Stimulated activated effector memory CD8-positive, alpha-beta T cell treated with anti-CD3 and anti-CD28 coated beads, Interleukin-12 subunit alpha, Interleukin-12 subunit beta, amount 100 ng/mL, for 72 hours (primary cell): ENCODE data around the gene MT1G.
"Not testable (repeated sequence)": the region's sequence is repeated elsewhere in the genome, so short reads cannot be mapped to it uniquely, and the experiment has no call there.

ENCODE experiments used
- ATAC-seq: fragments of 150-1000 bp; cut with Tn5 transposase; 2 replicates; pipeline ENCODE4 v1.10.0; 2021
- DNase-seq, 2 donors: peaks; one replicate each; pipeline ENCODE4 v3.0.0; 2021 to 2022; ENCODE audit warnings: low spot score in 2 of 2
- H3K27ac Mint-ChIP-seq: one replicate; pipeline ENCODE4 v1.8.0; 2022; ENCODE audit warnings: mild to moderate bottlenecking, mixed read lengths
- H3K36me3 Mint-ChIP-seq: one replicate; pipeline ENCODE4 v1.8.0; 2022; ENCODE audit warnings: mild to moderate bottlenecking, mixed read lengths
- H3K4me1 Mint-ChIP-seq: one replicate; pipeline ENCODE4 v1.8.0; 2022; ENCODE audit warnings: mixed read lengths
- H3K4me3 Mint-ChIP-seq: one replicate; pipeline ENCODE4 v1.8.0; 2022; ENCODE audit warnings: mild to moderate bottlenecking, mixed read lengths
- H3K9me3 Mint-ChIP-seq: one replicate; pipeline ENCODE4 v1.8.0; 2022; ENCODE audit warnings: mixed read lengths

The MT1G gene

DNA sequence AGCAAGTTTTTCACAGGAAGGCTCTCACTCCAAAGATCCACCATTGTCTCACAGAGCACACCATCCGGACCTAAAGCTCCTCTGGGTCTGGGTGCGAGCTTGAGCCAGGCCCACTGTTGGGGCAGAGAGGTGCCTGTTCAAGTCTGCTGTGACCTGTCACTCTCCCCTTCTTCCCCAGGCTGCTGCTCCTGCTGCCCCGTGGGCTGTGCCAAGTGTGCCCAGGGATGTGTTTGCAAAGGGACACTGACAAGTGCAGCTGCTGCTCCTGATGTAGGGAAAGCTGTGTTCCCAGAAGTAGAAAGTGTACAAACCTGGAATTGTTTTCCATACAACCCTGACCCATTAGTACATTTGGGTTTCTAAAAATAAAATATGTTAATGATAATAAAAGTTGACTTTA lies 9.6 kb upstream of the MT1G start:
- Mint-ChIP-seq H3K4me3 (no peak overlapping the region), H3K27ac (no peak overlapping the region), H3K36me3 (peaks cover 7% of the 10 kb centered on the region), H3K4me1 (peaks cover 37% of the 10 kb centered on the region), H3K9me3 (no peaks in the 10 kb centered on the region)
- DNase-seq (no peak), ATAC-seq (no peak)

DNA sequence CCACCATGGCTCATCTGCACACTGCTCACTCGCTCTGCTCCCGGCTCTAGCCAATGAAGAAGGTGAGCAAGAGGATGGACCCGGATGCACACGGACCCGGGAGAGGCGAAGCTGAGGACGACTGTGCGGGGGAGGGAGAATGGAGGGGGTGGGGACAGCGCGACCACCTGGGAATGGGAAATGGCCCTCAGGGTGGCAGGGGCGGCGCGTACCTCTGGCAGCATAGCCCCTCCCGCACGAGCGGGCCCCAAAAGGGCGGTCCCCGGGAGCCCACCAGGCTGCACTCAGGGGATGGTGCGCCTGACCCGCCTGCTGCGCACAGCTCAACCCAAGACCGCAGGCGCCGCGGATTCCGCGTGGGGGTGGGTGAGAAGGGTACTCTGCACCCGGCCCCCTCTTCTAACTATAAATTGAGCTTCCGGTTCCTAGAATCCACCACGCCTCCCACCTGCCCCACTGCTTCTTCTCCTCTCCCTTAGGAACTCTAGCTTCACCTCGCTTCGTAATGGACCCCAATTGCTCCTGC lies 7.9 kb upstream of the MT1G start:
- H3K9me3 Mint-ChIP-seq, result no peaks in the 10 kb centered on the region
- DNase-seq (peak in 1 of 2 donors; percentile 68), ATAC-seq (peak; percentile 31)
- no peaks in the 10 kb centered on the region for H3K36me3 Mint-ChIP-seq
- H3K27ac Mint-ChIP-seq, result no peak overlapping the region
- H3K4me3 Mint-ChIP-seq, result peak overlapping the region; percentile 66
- peaks cover 25% of the 10 kb centered on the region for H3K4me1 Mint-ChIP-seq

DNA sequence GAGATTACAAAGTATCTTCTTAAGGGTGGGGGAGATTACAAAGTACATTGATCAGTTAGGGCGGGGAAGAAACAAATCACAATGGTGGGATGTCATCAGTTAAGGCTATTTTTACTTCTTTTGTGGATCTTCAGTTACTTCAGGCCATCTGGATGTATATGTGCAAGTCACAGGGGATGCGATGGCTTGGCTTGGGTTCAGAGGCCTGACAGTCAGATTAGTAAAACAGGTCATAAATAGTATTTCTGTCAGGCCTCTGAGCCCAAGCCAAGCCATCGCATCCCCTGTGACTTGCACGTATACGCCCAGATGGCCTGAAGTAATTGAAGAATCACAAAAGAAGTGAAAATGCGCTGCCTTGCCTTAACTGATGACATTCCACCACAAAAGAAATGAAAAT lies 6.7 kb upstream of the MT1G start:
- not testable (repeated sequence) for H3K9me3 Mint-ChIP-seq, H3K36me3 Mint-ChIP-seq, H3K4me3 Mint-ChIP-seq, H3K27ac Mint-ChIP-seq, DNase-seq, ATAC-seq
- H3K4me1 Mint-ChIP-seq, result peaks cover 25% of the 10 kb centered on the region

DNA sequence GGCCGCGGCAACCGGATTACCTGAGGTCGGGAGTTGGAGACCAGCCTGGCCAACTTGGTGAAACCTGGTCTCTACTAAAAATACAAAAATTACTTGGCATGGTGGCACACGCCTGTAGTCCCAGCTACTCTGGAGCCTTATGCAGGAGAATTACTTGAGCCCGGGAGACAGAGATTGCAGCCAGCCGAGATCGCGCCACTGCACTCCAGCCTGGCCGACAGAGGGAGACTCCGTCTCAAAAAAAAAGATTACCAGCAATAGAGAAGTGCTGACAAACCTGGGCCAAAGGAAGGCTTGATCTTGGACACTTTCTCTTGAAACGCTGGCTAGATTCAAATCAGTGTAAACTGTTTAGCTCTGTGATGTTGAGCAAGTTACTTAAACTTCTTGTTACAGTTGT lies 6.1 kb upstream of the MT1G start:
- Mint-ChIP-seq H3K27ac (no peak overlapping the region), H3K9me3 (no peaks in the 10 kb centered on the region), H3K4me3 (no peak overlapping the region), H3K4me1 (peaks cover 29% of the 10 kb centered on the region), H3K36me3 (no peaks in the 10 kb centered on the region)
- ATAC-seq, result no peak
- DNase-seq, result no peak

DNA sequence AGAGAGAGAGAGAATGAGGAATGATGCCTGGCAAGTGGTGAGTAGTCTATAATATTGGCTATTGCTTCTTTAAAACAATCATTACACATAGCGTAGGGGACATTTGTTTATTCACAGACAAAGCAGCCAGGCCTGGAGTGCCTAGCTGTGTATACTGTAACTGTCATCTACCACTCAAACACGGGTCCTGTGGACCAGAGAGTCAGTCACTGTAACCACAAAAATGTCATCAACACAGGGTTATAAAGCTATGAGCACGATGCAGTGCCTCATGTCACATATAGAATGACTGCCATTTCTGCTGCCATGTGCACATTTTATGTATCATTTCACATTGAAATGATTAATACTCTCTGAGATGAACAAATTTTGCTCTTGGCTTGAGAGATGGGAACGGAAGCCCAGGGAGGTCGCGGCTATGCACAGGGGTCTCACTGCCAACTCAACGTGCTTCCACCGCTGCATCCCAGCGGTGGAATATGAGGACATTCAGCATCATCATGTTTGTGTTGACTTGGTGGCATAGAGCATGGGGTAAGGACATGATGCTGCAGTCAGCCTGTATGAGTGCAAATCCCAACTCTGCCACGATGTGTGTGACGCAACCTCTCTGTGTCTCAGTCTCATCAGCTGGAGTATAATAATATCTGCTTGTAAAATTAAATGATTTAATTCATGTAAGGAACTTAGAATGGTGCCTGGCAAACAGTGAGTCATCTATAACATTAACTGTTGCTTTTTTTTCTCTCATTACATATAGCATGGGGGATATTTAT lies 5.1 kb upstream of the MT1G start:
- Mint-ChIP-seq H3K36me3 (no peaks in the 10 kb centered on the region), H3K9me3 (no peaks in the 10 kb centered on the region)

DNA sequence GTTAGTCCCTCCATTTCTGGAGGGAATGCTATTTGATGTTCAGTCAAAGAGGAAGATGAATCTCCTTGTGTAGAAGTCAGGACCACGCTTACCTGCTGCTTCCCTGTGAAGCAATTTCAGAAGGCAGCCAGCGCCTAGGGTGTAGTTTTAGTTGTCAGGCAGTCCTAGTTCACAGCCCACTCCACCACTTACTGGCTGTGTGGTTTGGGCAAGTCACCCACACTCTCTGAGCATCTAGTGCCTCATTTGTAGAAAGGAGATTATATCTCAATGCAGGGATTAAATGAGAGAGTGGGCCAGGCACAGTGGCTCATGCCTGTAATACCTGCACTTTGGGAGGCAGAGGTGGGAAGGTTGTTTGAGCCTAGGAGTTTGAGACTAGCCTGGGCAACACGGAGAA lies 4.3 kb upstream of the MT1G start:
- H3K27ac Mint-ChIP-seq, H3K4me3 Mint-ChIP-seq, H3K36me3 Mint-ChIP-seq, DNase-seq, H3K9me3 Mint-ChIP-seq: not testable (repeated sequence)
- H3K4me1 Mint-ChIP-seq, result peaks cover 38% of the 10 kb centered on the region
- peak; percentile 64 for ATAC-seq

More for the DNA sequence above, 5.1 kb upstream of the MT1G start:
- peaks cover 38% of the 10 kb centered on the region for H3K4me1 Mint-ChIP-seq
- no peak overlapping the region for H3K4me3 Mint-ChIP-seq
- peak; percentile 79 for ATAC-seq
- no peak overlapping the region for H3K27ac Mint-ChIP-seq
- DNase-seq, result no peak

DNA sequence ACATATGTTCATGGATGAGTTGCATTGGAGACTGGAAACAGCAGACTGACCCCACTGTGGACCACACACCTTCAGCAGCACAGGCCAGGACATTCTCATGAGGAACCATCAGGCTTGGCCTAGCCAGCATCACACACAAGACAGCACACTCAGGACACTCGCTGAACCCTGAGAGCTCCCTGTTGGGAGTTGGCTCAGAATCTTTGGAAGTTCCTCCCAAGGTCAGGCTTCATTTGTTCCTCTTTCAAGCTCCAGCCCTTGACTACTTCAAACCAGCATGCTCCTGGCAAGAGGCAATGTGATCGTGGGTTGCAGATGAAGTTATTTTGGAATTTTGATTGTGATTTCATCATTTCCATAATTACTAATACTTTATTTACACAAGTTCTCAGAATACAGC lies 3.8 kb upstream of the MT1G start:
- peaks cover 37% of the 10 kb centered on the region for H3K4me1 Mint-ChIP-seq
- H3K4me3 Mint-ChIP-seq, DNase-seq, H3K9me3 Mint-ChIP-seq, H3K27ac Mint-ChIP-seq, H3K36me3 Mint-ChIP-seq, ATAC-seq: not testable (repeated sequence)

DNA sequence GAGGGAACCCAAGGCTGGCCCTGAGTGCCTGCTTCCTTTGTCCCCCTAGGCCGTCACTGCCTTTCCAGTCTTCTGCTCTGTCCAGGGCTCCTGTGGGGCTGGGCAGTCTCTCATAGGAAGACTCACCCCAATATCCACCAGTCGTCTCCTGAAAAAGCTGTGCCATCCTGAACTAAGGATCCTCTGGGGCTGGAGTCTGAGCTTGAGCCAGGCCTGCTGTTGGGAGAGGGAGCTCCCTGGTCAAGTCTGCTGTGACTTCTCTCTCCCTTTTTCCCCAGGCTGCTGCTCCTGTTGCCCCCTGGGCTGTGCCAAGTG lies 2.7 kb upstream of the MT1G start:
- no peak overlapping the region for H3K4me3 Mint-ChIP-seq
- H3K4me1 Mint-ChIP-seq, result peaks cover 26% of the 10 kb centered on the region
- no peaks in the 10 kb centered on the region for H3K9me3 Mint-ChIP-seq
- no peak for ATAC-seq
- no peak for DNase-seq
- H3K27ac Mint-ChIP-seq, result no peak overlapping the region
- H3K36me3 Mint-ChIP-seq, result no peaks in the 10 kb centered on the region

DNA sequence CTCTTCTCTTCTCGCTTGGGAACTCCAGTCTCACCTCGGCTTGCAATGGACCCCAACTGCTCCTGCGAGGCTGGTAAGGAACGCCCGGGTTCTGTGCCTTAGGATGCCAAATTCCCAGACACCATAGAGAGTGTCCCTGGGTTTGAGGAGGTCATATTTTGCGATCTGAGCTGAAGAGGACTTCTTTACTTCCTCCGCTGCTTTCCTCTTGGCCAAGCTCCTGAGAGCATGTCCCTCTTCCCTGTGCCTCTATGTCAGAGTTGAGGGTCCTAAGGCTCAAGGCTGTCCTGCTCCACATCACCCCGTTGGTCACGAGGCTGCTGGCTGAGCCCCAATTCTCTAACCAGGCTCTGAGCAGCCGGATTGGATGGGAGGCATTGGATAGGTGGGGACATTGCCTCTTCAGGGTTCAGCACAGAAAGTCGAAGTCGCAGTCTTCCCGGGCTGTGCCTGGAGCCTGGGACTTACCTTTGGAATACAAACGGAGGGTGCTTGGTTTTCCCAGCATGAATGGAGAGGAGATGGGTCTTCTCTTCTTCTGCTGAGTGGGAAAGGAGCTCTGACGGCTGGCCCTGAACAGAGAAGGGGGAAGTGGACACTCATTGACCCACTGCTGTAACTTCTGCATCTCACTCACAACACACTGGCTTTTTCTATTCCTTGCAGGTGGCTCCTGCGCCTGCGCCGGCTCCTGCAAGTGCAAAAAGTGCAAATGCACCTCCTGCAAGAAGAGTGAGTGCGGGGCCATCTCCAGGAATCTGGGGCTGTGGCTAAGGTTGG lies 2.2 kb upstream of the MT1G start:
- Mint-ChIP-seq H3K36me3 (no peaks in the 10 kb centered on the region), H3K27ac (no peak overlapping the region), H3K9me3 (no peaks in the 10 kb centered on the region), H3K4me1 (peaks cover 20% of the 10 kb centered on the region), H3K4me3 (no peak overlapping the region)
- ATAC-seq (no peak), DNase-seq (no peak)

DNA sequence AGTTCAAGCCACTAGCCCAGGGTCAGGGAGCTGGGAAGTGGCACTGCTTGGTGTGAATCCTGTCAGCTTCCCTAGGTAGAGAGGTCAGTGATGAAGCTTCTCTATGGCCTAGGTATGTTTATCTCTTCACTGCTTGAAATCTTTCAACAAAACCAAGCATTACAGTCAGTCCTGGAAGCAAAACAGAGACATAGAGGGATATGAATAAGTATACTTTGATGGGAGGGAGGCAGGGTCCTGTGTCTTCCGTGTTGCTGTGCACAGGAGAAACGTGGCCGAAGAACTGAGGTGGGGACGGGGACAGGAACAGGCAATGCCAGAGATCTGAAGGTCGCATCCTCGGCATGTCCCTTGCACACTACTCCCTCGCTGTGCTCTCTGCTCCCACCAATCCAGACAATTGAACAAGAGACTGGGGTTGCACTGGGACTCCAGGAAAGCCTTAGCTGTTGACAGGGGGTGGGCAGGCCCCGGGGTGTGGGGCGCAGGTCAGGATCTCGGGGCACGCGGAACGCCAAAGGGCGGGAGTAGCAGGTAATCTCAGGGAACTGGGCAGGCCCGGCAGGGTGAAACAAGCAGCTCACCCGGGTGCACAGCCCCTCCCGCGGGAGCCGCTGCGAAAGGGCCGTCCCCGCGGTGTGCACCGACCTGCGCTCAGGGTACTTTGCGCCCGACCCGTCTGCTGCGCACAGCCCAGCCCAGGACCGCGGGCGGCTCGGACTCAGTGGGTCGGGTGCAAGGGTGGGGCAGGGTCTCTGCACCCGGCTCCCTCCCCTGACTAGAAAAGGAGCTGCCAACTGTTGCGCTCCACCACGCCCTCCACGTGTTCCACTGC lies 1.4 kb upstream of the MT1G start, which contains the start of gene MT1H:
MT1H (plus strand) TSS at position 810 of the 835 bp plus-strand sequence. CDS start 71 bp downstream, outside the sequence.
- DNase-seq (no peak), ATAC-seq (no peak)
- H3K27ac Mint-ChIP-seq, result no peak within 1 kb of the TSS

DNA sequence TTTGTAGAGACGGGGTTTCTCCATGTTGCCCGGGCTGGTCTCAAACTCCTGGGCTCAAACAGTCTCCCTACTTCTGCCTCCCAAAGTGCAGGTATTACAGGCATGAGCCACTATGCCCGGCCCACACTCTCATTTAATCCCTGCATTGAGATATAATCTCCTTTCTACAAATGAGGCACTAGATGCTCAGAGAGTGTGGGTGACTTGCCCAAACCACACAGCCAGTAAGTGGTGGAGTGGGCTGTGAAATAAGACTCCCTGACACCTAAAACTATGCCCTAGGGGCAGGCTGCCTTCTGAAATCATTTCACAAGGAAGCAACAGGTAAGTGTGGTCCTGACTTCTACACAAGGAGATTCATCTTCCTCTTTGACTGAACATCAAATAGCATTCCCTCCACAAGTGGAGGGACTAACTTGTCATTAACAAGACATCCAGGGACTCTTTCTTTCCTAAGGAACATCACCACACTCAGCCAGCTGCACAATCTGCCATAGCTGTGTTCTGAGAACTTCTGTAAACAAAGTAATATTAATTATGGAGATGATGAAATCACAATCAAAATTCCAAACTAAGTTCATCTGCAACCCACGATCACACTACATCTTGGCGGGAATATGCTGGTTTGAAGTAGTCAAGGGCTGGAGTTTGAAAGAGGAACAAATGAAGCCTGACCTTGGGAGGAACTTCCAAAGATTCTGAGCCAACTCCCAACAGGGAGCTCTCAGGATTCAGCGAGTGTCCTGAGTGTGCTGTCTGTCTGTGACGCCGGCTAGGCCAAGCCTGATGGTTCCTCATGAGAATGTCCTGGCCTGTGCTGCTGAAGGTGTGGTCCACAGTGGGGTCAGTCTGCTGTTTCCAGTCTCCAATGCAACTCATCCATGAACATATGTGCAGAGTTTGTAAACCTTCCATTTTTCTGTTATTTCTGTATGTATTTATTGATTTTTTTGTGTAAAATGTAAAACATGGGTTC lies 2.3 kb downstream of the MT1G start:
- H3K4me3 Mint-ChIP-seq, H3K27ac Mint-ChIP-seq, H3K36me3 Mint-ChIP-seq, DNase-seq, H3K9me3 Mint-ChIP-seq: not testable (repeated sequence)
- H3K4me1 Mint-ChIP-seq, result peaks cover 35% of the 10 kb centered on the region
- ATAC-seq, result peak; percentile 47

More for the DNA sequence above, 1.4 kb upstream of the MT1G start, which contains the start of gene MT1H:
- H3K36me3 Mint-ChIP-seq, result no peaks in the 10 kb centered on the region
- no peaks in the 10 kb centered on the region for H3K9me3 Mint-ChIP-seq
- H3K4me3 Mint-ChIP-seq, result no peak within 1 kb of the TSS
- peaks cover 20% of the 10 kb centered on the region for H3K4me1 Mint-ChIP-seq

DNA sequence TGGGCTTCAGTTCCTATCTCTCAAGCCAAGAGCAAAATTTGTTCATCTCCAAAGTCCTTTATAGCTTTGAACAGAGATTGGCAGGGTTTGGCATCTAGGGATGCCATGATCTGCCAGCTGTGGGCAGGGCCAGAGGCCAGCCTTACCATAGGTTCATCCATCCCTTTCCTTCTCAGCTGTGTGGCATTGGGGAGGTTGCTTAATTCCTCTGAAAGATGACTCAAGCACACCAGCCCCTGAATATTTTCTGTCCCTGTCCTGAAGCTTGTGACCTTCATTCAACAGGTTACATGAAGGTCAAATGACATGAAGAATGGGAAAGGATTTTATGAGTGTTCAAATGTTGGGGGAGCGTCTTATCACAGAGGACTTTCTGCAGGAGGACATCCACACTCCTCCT lies 3.4 kb downstream of the MT1G start:
- H3K27ac Mint-ChIP-seq, result no peak overlapping the region
- ATAC-seq, result no peak
- H3K4me3 Mint-ChIP-seq, result no peak overlapping the region
- H3K36me3 Mint-ChIP-seq, result no peaks in the 10 kb centered on the region
- H3K4me1 Mint-ChIP-seq, result peaks cover 30% of the 10 kb centered on the region
- H3K9me3 Mint-ChIP-seq, result no peaks in the 10 kb centered on the region
- no peak for DNase-seq

DNA sequence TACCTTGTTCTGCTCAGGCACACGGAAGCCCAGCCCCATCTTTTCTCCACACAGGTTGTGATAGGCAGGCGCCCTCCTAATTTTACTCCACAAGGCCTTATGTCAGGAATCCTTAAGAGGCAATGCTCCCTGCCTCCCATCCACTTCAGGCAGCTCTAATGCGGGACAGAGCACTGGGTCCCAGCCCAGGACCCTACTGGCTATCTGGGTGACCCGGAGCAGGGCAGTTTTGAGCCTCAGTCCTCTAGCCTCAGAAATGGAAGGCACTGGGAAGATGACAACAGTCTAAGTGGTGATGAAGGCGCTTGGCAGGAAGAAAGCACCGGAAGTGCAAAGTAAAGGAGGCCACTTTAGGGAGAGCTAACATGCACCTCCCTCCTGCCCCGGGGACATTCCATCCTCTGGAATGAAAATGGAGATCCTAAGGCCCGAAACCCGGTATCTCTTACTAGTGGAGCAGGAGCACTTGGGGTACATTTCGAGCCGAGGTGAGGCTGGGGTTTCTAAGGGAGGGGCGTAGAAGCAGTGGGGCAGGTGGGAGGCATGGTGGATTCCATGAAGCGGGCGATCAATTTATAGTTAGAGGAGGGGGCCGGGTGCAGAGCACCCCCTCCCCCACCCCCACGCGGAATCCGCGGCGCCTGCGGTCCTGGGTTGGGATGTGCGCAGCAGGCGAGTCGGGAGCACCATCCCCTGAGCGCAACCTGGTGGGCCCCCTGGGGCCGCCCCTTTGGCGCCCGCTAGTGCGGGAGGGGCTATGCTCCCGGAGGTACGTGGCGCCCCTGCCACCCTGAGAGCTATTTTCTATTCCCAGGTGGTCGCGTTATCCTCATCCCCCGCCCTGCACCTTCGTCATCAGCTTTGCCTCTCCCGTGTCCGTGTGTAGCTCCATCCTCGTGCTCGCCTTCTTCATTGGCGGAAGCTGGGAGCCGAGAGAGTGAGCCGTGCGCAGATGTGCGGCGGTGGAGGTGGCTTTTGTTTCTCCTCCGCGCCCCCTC lies 5.2 kb downstream of the MT1G start:
- H3K36me3 Mint-ChIP-seq, result no peaks in the 10 kb centered on the region
- H3K4me1 Mint-ChIP-seq, result peaks cover 23% of the 10 kb centered on the region
- ATAC-seq, result peak; percentile 53
- no peaks in the 10 kb centered on the region for H3K9me3 Mint-ChIP-seq
- peak overlapping the region; percentile 76 for H3K4me3 Mint-ChIP-seq
- peak in 1 of 2 donors; percentile 57 for DNase-seq
- peak overlapping the region; percentile 82 for H3K27ac Mint-ChIP-seq
